IgD-negative memory B cell (primary cell): ENCODE data around the gene LURAP1L. TPM values are rescaled to one million over a fixed set of nuclear protein-coding genes. Genes with fewer than 3 reads are reported as not detected.

ENCODE experiments used
- H3K27ac Mint-ChIP-seq, 3 donors: one replicate each; pipeline ENCODE4 v1.8.0; 2020 to 2022; ENCODE audit warnings: mild to moderate bottlenecking in 3 of 3, mixed read lengths in 3 of 3, moderate library complexity in 1 of 3
- H3K27me3 Mint-ChIP-seq: one replicate; pipeline ENCODE4 v1.8.0; 2021; ENCODE audit warnings: mixed read lengths
- H3K36me3 Mint-ChIP-seq: one replicate; pipeline ENCODE4 v1.8.0; 2020; ENCODE audit warnings: mild to moderate bottlenecking, mixed read lengths
- H3K4me1 Mint-ChIP-seq, 3 donors: one replicate each; pipeline ENCODE4 v1.8.0; 2020 to 2022; ENCODE audit warnings: mixed read lengths in 3 of 3, mild to moderate bottlenecking in 1 of 3
- H3K4me3 Mint-ChIP-seq, 4 donors: one replicate each; pipeline ENCODE4 v1.8.0; 2020 to 2022; ENCODE audit warnings: mild to moderate bottlenecking in 4 of 4, mixed read lengths in 4 of 4, moderate library complexity in 3 of 4
- H3K9me3 Mint-ChIP-seq, 3 donors: one replicate each; pipeline ENCODE4 v1.8.0; 2020 to 2021; ENCODE audit warnings: mixed read lengths in 3 of 3, mild to moderate bottlenecking in 1 of 3
- polyA plus RNA-seq: library from polyadenylated mRNA; unstranded; fragments of 300-500 nt; fragmentation: Illumina TruSeq; gene quantifications from one replicate; pipeline ENCODE4 v1.2.3, GENCODE V29; 2021

Gene LURAP1L
- polyA plus RNA-seq, 1 donor from 2014 or later: not detected

- Mint-ChIP-seq H3K27me3 (no peaks in the 10 kb centered on the region), H3K4me3 (no peak overlapping the region), H3K27ac (peak overlapping the region in 1 of 3 donors; percentile 33), H3K36me3 (no peaks in the 10 kb centered on the region), H3K4me1 (no peaks in the 10 kb centered on the region), H3K9me3 (peaks cover 0 to 8% (median 0%) of the 10 kb centered on the region in 3 donors)
Measured at GRCh38 chr9:12765088-12765798, 9.6 kb upstream of the LURAP1L start.

- Mint-ChIP-seq H3K27me3 (no peaks in the 10 kb centered on the region), H3K36me3 (no peaks in the 10 kb centered on the region), H3K4me3 (no peak overlapping the region), H3K27ac (no peak overlapping the region), H3K9me3 (peaks cover 0 to 8% (median 2%) of the 10 kb centered on the region in 3 donors), H3K4me1 (no peaks in the 10 kb centered on the region)
Measured at GRCh38 chr9:12766357-12766756, 8.5 kb upstream of the LURAP1L start.

GRCh38 chr9:12770261-12770660, 4.6 kb upstream of the LURAP1L start:
- H3K36me3 Mint-ChIP-seq: no peaks in the 10 kb centered on the region
- peaks cover under 1 to 5% (median 4%) of the 10 kb centered on the region in 3 donors for H3K9me3 Mint-ChIP-seq
- H3K27ac Mint-ChIP-seq: no peak overlapping the region
- peaks cover 0 to 5% (median 0%) of the 10 kb centered on the region in 3 donors for H3K4me1 Mint-ChIP-seq
- no peak overlapping the region for H3K4me3 Mint-ChIP-seq
- H3K27me3 Mint-ChIP-seq: peaks cover 5% of the 10 kb centered on the region

GRCh38 chr9:12771891-12772290, 2.9 kb upstream of the LURAP1L start:
- peaks cover 1 to 8% (median 4%) of the 10 kb centered on the region in 3 donors for H3K9me3 Mint-ChIP-seq
- no peak overlapping the region for H3K27ac Mint-ChIP-seq
- H3K36me3 Mint-ChIP-seq: no peaks in the 10 kb centered on the region
- H3K4me3 Mint-ChIP-seq: no peak overlapping the region
- peaks cover 0 to 14% (median 0%) of the 10 kb centered on the region in 3 donors for H3K4me1 Mint-ChIP-seq
- peaks cover 18% of the 10 kb centered on the region for H3K27me3 Mint-ChIP-seq

- Mint-ChIP-seq H3K27ac (no peak overlapping the region), H3K4me3 (no peak overlapping the region), H3K9me3 (peaks cover 1 to 8% (median 4%) of the 10 kb centered on the region in 3 donors)
Measured at GRCh38 chr9:12773562-12773961, 1.3 kb upstream of the LURAP1L start.

GRCh38 chr9:12775679-12776512, 1.1 kb downstream of the LURAP1L start:
- H3K36me3 Mint-ChIP-seq: peaks cover 2% of the 10 kb centered on the region
- no peak overlapping the region for H3K27ac Mint-ChIP-seq
- H3K9me3 Mint-ChIP-seq: peaks cover 0 to 8% (median 4%) of the 10 kb centered on the region in 3 donors

More at GRCh38 chr9:12773562-12773961, 1.3 kb upstream of the LURAP1L start:
- H3K36me3 Mint-ChIP-seq: no peaks in the 10 kb centered on the region
- H3K4me1 Mint-ChIP-seq: peaks cover 0 to 14% (median 0%) of the 10 kb centered on the region in 3 donors
- peaks cover 20% of the 10 kb centered on the region for H3K27me3 Mint-ChIP-seq

GRCh38 chr9:12776513-12777055, 1.8 kb downstream of the LURAP1L start:
- Mint-ChIP-seq H3K27me3 (peaks cover 20% of the 10 kb centered on the region), H3K4me1 (peaks cover 0 to 14% (median 0%) of the 10 kb centered on the region in 3 donors), H3K9me3 (peaks cover 0 to 6% (median 6%) of the 10 kb centered on the region in 3 donors), H3K27ac (no peak overlapping the region), H3K4me3 (peak overlapping the region in 2 of 4 donors; percentile 17 to 65), H3K36me3 (peaks cover 2% of the 10 kb centered on the region)

More at GRCh38 chr9:12775679-12776512, 1.1 kb downstream of the LURAP1L start:
- peaks cover 20% of the 10 kb centered on the region for H3K27me3 Mint-ChIP-seq
- peak overlapping the region in 2 of 4 donors; percentile 38 to 65 for H3K4me3 Mint-ChIP-seq
- H3K4me1 Mint-ChIP-seq: peaks cover 0 to 14% (median 0%) of the 10 kb centered on the region in 3 donors

GRCh38 chr9:12777121-12778022, 2.6 kb downstream of the LURAP1L start:
- Mint-ChIP-seq H3K27ac (no peak overlapping the region), H3K4me1 (peaks cover 0 to 14% (median 0%) of the 10 kb centered on the region in 3 donors)

GRCh38 chr9:12778389-12778788, 3.6 kb downstream of the LURAP1L start:
- peaks cover 0 to 14% (median 0%) of the 10 kb centered on the region in 3 donors for H3K4me1 Mint-ChIP-seq
- peaks cover 20% of the 10 kb centered on the region for H3K27me3 Mint-ChIP-seq
- H3K27ac Mint-ChIP-seq: no peak overlapping the region
- peaks cover 2% of the 10 kb centered on the region for H3K36me3 Mint-ChIP-seq
- no peak overlapping the region for H3K4me3 Mint-ChIP-seq
- peaks cover 0 to 6% (median 4%) of the 10 kb centered on the region in 3 donors for H3K9me3 Mint-ChIP-seq

More at GRCh38 chr9:12777121-12778022, 2.6 kb downstream of the LURAP1L start:
- peaks cover 20% of the 10 kb centered on the region for H3K27me3 Mint-ChIP-seq
- peaks cover 0 to 6% (median 4%) of the 10 kb centered on the region in 3 donors for H3K9me3 Mint-ChIP-seq
- H3K4me3 Mint-ChIP-seq: no peak overlapping the region
- peaks cover 2% of the 10 kb centered on the region for H3K36me3 Mint-ChIP-seq

GRCh38 chr9:12781226-12781733, 6.5 kb downstream of the LURAP1L start:
- Mint-ChIP-seq H3K4me3 (no peak overlapping the region), H3K27me3 (peaks cover 8% of the 10 kb centered on the region), H3K4me1 (peaks cover 0 to 4% (median 0%) of the 10 kb centered on the region in 3 donors), H3K36me3 (peaks cover 2% of the 10 kb centered on the region), H3K9me3 (peaks cover 2 to 4% (median 4%) of the 10 kb centered on the region in 3 donors), H3K27ac (no peak overlapping the region)

- Mint-ChIP-seq H3K4me1 (no peaks in the 10 kb centered on the region), H3K27me3 (no peaks in the 10 kb centered on the region), H3K4me3 (no peak overlapping the region), H3K9me3 (peaks cover 0 to 4% (median 4%) of the 10 kb centered on the region in 3 donors), H3K36me3 (peaks cover 2% of the 10 kb centered on the region), H3K27ac (no peak overlapping the region)
Measured at GRCh38 chr9:12783767-12784460, 9.1 kb downstream of the LURAP1L start.

GRCh38 chr9:12784461-12785259, 9.8 kb downstream of the LURAP1L start:
- Mint-ChIP-seq H3K4me1 (no peaks in the 10 kb centered on the region), H3K36me3 (peaks cover 2% of the 10 kb centered on the region), H3K27me3 (no peaks in the 10 kb centered on the region), H3K4me3 (no peak overlapping the region), H3K9me3 (peaks cover 0 to 9% (median 4%) of the 10 kb centered on the region in 3 donors), H3K27ac (no peak overlapping the region)
